Measurements from ENCODE around the gene REPS1.
"Not testable (repeated sequence)": the region's sequence is repeated elsewhere in the genome, so short reads cannot be mapped to it uniquely, and the experiment has no call there.

The REPS1 gene

DNA sequence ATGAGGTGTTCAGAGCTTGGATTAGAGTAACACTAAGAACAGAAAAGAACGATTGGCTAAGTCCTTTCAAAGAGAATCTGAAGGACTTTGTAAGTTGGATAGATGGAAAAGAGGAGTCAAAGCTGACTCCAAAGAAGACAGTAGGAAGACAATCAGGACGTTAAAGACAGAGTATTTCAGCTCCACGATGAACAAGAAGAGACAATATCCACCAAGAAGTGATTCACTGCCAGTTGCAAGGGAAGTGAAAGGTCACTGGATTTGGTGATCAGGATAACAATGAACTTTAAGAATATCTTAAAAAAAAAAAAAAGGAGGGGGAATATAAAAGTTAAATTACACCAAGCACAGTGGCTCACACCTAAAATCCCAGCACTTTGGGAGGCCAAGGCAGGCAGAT lies 17.9 kb downstream of the REPS1 start:
- DNase-seq: no peak

DNA sequence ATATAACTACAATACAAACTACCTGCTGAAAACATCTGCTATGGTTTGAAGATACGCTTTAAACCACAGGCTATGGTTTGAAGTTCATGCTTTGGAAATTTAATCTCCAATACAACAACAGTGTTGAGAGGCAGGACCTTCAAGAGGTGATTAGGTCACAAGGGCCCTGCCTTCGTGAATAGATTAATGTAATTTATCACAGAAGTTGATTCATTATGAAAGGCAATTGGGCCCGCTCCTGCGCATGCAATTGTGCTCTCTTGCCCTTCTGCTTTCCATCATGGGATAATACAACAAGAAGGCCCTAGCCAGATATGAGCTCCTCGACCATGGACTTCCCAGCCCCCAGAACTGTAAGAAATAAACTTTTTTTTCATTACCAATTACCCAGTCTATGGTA lies 21.2 kb downstream of the REPS1 start:
- no peak for DNase-seq

DNA sequence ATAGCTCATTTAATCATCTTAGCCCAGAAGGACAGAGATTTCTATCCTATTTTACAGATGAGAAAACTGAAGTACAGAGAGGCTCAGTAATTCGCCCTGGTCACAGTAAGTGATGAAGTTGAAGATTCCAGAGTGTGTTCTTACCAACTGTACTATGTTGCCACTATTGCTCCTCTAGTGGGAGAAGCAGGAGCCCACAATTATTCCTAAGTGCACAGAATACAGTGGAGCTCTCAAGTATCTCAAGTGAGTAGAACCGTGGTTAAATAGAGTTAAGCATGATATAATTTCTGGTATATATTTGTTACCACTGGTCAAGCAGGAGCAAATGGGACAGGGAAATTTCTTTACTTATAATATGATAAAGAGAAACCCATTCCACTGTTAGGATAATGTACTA lies 22.1 kb downstream of the REPS1 start:
- DNase-seq: no peak

DNA sequence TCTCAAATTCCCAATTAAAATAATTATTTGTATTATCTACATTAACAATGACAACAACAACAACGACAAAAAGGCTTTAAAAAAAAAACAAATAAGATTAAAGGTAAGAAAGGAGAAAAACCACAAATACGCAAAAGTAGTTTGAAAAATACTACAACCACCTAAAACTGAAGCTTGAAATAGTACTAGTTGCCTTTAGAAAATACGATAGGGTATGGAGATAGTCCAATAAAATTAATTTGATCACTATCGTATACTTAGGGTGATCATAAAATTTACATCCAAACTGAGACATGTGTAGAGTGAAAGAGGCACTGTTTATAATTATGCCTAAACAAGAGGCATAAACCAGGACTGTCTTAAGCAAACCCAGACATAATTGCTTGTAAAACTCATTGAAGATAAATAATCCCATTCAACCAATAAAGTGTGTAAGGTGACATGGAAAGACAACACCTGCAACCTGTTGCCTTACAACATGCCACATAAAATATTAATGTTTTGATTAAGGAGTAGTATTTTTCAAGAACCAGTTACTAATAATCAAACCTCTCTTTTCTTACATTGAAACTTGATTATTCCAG lies 22.7 kb downstream of the REPS1 start:
- no peak for DNase-seq

DNA sequence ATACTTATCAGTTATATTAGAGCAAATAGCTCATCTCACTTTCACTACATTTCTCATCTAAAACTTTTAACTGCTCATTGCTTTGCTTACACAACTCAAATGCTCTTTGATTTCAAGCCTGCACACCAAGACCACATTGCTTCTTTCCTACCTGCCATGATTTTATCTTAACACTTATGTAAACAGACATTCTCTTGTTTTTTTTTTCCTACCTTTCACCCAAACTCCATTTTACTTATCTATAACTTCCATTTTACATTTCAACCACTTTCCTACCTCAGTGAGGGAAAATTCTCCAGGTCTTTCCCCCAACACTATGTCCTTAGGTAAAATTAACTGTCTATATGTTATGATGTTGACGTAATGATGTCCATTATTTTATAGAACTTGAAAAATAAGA lies 24.0 kb downstream of the REPS1 start:
- DNase-seq: no peak

DNA sequence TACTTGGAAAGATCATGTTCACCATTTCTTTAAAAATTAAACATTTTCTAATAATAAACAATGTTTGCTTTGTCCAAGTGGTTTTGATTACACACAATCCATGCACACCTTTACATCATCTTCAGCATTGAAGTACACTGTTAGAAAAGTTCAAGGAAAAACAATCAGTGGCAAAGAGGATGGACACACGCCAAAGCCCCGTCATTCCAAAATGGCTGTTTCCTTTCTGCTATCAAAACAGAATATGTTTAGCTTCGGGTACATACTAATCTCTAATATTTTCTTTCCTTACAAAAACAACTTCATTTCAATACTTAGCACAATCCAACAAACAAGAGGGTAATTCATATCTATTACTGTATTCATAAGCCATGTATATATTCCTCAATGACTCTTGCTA lies 24.5 kb downstream of the REPS1 start:
- DNase-seq: no peak

DNA sequence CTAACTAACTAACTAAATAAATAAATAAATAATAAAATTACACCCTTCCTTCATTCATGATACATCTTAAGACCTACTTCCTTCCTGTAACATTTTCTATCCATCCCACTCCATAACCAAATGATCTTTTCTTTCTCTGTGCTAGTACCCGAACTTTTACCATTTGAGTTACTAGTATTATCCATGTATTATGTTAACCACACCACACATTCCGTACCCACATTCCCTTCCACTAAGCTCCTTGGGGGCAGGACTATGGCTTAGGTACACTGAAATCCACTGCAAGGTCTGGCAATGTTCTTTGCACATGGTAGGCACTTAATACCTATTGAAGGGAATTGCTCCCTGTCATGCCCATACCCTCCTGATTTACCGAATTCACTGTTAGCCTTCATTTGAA lies 24.9 kb downstream of the REPS1 start:
- no peak for DNase-seq

DNA sequence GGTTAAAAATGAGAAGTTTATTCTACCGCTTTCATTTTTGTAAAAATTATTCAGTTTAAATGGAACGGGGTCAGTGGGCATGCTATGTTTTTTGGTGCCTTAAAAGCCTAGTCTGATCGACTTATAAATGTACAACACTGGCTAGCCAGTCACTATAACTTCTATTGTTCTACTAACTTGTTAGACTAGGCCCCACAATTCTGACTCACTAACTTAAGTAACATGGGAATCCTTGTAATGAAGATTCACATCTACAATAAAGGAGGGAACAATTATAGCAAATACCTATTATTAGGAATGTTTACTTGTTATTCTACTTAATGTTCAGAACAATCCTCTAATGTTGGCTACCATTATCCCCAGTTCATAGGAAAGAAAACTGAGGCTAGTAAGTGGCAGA lies 28.5 kb downstream of the REPS1 start:
- DNase-seq: no peak

DNA sequence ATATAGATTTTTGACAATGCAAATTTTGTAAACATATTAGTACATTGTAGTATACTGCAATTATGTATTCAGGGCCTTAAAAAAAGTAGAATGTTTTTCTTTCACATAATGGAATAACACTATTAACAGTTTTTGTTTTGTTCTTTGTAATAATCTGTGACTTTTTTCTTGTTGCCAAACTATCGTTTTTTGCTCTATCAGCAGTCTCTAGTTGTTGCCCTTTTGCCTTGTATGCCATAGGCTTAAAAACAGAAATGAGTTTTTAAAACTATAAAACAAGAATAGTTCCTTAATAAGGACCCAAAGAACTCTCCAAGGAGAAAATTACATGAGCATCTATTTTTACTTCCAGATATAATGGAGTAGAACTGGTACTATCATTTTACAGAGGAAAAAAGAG lies 29.5 kb downstream of the REPS1 start:
- no peak for DNase-seq

DNA sequence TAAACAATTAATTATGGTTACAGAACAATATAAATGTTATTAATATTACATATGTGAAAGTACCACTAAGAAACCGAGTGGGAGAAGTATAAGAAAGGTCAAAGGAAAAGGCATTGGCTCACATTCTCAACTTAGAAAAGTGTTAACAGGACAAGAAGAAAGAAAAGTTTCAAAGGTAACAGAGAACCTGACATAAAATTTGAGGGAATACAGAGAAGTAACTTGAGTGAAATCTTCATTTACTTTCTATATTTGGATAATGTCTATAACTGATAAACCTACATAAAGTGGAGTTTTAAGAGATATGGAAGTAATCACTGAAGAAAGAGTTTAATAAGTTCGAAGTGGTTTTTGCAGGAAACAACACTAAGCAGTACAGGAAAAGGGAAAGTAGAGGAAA lies 30.1 kb downstream of the REPS1 start:
- DNase-seq: no peak

DNA sequence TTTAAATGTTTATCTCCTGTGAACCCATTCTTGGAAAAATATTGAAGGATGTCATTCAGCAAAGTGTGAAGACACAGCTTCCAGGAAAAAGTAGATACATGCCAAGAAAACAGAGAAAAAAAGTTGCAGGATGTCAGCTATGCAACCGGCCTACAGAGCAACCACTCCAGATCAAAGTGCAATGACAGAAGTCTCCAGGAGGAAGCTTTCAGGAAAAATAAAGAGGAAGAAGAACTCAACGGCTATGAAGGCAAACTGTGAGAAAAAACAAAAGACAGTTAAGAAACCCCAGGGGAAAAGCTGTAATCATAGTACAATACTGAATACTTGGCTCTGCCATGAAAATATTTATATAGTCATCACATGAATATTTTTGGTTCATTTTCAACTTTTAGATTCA lies 30.6 kb downstream of the REPS1 start:
- no peak for DNase-seq

DNA sequence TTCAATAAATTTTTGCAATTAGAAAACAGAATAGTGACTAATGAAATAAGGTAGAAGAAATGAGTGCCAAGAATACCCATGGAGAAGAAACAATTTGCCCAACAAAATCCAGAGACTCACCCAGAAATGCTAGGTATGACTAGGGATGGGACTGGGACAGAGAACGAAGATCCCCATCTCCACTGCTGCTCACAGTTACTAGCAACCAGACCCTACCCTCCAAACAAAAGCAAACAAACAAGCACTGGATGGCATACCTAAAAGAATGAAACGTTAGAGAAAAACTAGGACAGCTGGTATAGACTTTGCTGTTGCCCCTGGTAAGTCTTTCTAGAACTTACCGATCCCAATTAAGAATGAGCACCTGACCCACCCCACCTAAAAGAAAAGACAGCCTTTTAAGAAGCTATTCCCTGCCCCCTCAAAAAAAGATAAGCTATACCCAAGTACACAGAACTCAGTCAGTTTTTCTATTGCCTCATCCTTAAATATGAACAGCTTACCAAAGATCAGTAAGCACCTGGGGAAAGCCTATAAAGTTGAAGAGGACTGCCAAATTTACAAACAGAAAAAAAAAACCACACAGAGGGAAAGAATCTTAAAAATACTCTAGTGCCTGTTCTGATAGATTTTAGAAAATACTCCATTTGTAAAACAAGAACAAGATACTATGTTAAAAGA lies 31.7 kb downstream of the REPS1 start:
- no peak for DNase-seq

DNA sequence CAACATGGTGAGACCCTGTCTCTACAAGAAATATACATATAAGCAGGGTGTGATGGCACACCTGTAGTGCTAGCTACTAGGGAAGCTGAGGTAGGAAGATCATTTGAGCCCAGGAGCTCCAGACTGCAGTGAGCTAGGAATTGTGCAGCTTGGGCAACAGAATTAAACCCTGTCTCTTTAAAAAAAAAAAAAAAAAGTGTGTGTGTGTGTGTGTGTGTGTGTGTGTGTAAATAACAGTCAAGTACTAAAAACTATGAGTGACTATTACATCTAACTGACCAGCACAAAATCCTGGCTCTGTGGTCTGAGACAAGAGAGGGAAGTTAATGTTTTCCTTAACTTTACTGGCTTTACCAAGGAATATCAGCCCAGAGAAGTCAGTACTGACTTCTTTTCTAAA lies 32.8 kb downstream of the REPS1 start:
- DNase-seq: no peak

DNA sequence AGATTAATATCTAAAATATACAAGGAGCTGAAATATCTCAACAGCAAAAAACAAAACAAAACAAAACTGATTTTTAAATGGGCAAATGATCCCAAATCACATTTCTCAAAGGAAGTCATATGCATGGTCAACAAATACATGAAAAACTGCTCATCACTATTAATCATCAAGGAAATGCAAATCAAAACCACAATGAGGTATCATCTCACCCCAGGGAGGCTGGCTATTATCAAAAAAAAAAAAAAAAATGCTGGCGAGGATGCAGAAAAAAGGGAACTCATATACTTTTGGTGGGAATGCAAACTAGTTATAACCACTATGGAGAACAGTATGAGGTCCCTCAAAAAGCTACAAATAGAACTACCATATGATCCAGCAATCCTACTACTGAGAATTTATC lies 34.6 kb downstream of the REPS1 start:
- DNase-seq: no peak

DNA sequence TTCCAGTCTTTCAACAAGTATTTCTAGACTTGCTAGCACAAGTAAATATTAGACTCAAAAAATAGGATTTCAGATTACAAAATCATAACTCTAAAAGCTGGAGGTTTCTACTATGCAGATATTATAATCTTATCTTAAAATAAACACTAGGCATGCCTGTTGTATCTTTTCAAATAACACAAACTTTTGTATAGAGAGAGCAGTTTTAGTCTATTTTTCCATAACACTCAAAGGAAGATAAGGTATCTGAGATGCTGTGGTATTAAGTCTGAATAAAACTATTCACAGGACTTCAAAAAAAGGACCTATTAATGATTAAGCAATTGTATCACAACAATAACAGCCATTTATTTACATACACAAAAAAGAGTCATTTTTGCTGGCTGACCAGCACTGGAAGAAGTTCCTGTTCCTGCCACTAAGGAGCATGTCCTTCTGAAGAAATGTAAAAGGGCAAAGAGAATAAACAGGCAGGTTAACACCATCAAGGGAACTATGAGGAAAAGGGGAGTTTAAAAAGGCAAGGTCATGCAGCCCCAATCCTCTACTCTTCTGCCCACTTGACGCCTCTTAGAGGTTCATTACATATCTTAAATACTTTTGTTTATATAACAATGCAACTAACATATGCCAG lies 39.4 kb downstream of the REPS1 start:
- no peak for DNase-seq

DNA sequence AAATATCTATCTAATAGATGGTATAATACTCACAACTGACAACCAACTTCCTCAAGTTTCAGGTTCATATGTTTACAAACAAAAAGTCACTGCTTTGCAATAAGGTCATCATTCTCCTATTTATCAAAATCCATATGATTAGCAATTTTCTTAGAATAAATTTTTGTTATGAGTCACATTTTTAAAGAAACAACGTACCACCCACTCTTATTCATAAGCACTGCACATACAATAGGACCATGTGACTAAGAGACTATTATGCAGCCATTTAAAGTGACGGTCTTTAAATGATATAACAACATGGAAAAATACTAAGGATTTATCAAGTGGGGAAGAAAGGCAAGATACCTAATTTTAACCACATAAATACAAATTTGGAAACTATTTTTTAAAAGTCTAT lies 40.0 kb downstream of the REPS1 start:
- DNase-seq: no peak

DNA sequence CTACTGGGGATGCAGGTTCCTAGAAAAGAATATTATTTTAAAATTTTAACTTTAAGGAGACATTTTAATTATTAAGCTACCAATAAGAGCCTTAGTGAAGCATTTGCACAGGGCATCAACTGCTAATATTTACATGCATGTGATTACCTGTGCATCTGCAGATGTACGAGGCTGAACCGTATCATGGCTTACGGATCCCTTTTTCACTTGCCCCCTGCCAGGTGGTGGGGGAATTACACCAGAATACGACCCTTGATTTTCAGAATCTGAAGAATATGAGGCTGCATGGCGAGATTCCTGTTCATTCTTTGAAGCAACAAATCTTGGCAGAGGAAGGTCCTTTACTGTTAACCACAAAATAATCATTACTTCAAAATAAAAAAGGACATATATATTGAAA lies 42.7 kb downstream of the REPS1 start:
- DNase-seq: no peak

DNA sequence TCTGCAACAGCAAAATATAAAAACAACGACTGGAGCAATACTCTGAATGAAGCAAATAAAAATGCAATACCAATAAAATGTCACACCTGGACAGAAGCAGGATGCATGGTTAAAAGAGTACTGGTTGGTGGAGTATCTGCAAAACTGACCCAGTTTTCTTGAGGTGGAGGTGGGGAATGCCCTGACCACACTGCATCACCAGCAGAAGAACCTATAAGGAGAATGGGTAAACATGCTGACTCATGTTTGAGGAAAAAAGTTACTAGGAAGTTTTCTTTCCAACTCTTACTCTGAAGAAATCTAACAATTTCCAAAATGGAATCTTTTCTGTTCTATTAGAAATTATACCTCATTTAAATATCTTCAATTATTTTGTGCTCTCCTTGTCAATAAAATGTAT lies 43.6 kb downstream of the REPS1 start:
- DNase-seq: no peak

DNA sequence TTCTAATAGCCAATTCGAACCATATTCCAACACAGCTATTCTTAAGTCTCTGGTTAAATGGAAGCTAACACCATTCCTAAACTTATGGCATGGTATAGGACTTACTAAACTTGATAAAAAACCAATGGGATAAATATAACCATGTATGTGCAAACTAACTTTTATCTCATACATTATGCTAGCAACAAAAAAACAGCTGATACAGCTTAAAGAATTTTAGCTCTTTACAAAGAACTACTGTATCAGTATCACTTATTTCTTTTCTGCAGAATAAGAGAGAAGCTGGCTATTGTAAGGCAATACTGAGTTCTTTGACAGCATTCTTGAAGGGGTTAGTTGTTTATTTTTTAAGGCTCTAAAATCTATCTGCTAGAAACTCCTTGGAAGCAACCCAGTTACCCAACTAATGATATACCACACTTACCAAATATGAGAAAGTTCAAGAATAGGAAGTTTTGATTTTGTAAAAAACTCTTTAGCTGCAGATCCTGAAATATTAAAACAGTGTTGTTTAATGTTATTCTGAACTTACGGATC lies 44.9 kb downstream of the REPS1 start:
- DNase-seq: no peak

DNA sequence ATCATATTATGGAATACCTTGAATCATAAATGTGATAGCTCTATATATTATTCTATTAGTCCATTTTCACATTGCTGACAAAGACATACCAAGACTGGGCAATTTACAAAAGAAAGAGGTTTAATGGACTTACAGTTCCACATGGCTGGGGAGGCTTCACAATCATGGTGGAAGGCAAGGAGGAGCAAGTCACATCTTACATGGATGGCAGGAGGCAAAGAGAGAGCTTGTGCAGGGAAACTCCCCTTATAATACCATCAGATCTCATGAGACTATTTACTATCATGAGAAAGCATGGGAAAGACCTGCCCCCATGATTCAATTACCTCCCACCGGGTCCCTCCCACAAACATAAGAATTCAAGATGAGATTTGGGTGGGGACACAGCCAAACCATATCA lies 51.2 kb downstream of the REPS1 start:
- DNase-seq: not testable (repeated sequence)

DNA sequence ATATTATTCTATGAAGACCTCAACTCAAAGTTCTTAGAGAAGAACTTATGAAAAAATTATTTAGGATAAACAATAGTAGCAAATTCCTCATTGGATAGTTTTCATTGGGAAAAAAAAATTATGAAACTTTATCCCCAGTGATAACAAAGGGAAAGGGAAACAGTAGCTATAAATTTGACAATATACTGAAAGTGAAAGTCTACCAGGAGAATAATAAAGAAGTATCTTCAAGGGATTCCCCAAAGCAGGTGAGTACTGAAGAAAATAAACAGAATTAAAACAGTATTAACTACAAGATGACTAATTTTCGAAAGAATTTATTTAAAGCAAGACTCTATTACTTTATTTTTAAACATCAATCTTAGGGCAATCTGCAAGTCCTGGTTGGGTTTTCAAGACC lies 56.4 kb downstream of the REPS1 start:
- DNase-seq: no peak

DNA sequence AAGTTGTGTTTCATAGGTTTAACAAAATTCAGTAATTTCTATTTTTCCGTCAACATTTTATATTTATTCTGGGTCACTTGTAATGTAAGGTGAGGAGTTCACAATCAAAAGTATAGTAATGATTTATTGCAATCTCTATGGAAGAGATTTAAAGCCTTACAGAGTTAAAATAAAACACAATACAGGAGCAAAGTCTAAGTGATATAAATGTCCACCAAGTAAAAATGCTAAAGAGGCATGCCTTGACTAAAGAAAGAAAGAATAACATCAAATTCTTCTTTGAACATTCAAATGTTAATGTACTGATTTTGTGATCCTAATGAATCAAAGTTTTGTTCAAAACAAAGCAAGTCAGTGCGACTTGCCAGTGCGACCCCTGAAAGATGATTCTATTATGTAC lies 61.5 kb downstream of the REPS1 start:
- no peak for DNase-seq

DNA sequence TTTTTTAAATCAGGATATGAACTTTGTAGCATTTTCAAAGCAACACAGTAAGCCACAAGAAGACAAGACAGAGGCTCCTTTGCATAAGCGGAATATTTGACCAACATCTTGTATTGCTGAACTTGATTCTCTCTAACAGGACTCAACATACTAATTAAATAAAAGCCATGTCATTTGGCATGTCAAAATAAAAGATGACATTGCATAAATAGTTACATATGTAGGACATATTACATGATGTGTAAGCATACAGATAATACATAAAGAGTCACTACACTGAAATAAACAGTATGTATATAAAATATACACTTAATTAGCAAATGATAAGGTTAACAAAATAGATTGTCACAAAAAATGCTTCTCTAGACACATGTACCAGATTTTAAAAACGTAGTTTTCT lies 62.2 kb downstream of the REPS1 start:
- DNase-seq: no peak

DNA sequence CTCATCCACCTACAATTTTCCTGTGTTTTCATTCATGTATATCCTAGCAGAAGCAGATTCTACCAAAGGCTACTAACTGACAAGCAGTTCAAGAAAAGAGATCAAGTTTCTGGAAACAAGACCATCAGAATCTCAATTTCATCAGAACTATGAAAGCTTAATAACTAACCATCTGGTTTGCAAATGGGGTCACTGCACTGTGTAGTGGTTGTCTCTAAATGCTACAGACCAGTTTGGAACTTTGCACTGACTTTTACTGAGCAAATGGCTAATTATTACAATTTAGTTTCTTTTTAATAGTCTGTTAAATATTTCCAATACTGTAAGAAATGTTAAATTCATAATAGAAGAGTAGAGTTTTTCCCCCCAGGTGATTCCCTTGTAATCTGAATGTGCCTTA lies 64.5 kb downstream of the REPS1 start:
- no peak for DNase-seq

DNA sequence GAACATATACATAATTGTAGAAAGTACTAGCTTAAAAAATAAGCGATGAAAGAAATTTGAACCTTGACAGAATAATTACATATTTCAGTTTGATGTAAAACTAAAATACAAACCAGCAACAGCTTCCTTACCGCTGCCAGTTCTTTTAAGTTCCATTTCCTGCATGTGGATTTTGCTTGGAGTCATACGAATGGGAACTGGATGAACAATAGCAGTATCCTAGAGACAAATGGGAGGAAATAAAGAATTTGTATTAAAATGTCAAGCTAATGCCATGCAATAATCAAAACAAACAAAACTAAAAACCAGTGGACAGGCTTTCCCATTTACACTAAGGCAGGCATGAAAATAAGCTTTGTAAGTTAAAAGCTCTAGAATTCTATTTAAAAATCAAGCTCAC lies 67.1 kb downstream of the REPS1 start:
- DNase-seq: no peak
